A549 (cell line): Measurements from ENCODE around the gene BEAN1. TPM values are rescaled to one million over a fixed set of nuclear protein-coding genes. Genes with fewer than 3 reads are reported as not detected.

ENCODE experiments used
- ATAC-seq, 2 experiments: fragments of 200-7000 bp in 1 of 2; fragments of >200 bp in 1 of 2; cut with Nextera tagmentation in 1 of 2; cut with Tn5 transposase in 1 of 2; 3 replicates each; pipeline versions ENCODE4 v1.8.0 to v1.9.1; 2018 to 2020; ENCODE audit warnings: mild to moderate bottlenecking in 1 of 2, moderate library complexity in 1 of 2
- CTCF ChIA-PET: fragments of 300-600 bp; sonication (Branson Sonifier 250); formaldehyde crosslinking; extraction: SDS; loops from one replicate; lab custom pipeline; 2021; ENCODE audit warnings: antibody characterized with exemption, inconsistent platforms; lab: Yijun Ruan, JAX
- POLR2A ChIA-PET: fragments of 350-600 bp; formaldehyde crosslinking; extraction: SDS; loops from one replicate; lab custom pipeline; 2021; ENCODE audit warnings: antibody characterized with exemption, inconsistent platforms; lab: Yijun Ruan, JAX
- DNase-seq, 2 experiments: peaks; one replicate each; pipeline versions ENCODE4 v3.0.0 to v3.0.0-alpha.2; 2011 to 2016; ENCODE audit warnings: low read depth in 1 of 2, low spot score in 1 of 2
- FAIRE-seq: peaks from 2 replicates; lab custom pipeline; 2011; peaks lifted over from hg19 to GRCh38; lab: Jason Lieb, UNC
- H3K27ac ChIP-seq, 2 experiments: fragments of >200 bp; sonication (Bioruptor Twin); formaldehyde crosslinking; 3 replicates each; pipeline ENCODE4 v1.5.1; 2016 to 2017
- H3K4me1 ChIP-seq: fragments of >200 bp; sonication (Bioruptor Twin); formaldehyde crosslinking; 3 replicates; pipeline ENCODE4 v1.6.1; 2016
- H3K4me2 ChIP-seq: fragments of >200 bp; sonication (Bioruptor Twin); formaldehyde crosslinking; 3 replicates; pipeline ENCODE4 v1.6.1; 2016
- H3K4me3 ChIP-seq: fragments of >200 bp; sonication (Bioruptor Twin); formaldehyde crosslinking; 3 replicates; pipeline ENCODE4 v1.5.1; 2016
- H3K9me3 ChIP-seq: fragments of >200 bp; sonication (Bioruptor Twin); formaldehyde crosslinking; 3 replicates; pipeline ENCODE4 v1.6.1; 2016
- CBX8 ChIP-seq: fragments of 200-600 bp; sonication (generic); IDR thresholded peaks from 2 replicates; pipeline ENCODE4 v1.6.1; 2016
- CEBPB ChIP-seq, 2 experiments: fragments of >200 bp in 1 of 2; sonication (Bioruptor Twin) in 1 of 2; formaldehyde crosslinking in 1 of 2; IDR thresholded peaks; 2 replicates each; pipeline ENCODE4 v1.6.1; 2012 to 2016
- CHD2 ChIP-seq: fragments of 150-350 bp; IDR thresholded peaks from 2 replicates; pipeline ENCODE4 v1.6.1; 2014; ENCODE audit warnings: low read length; ENCODE audit not compliant: partially characterized antibody
- EHF ChIP-seq: fragments of 250-450 bp; sonication (Bioruptor Pico); IDR thresholded peaks from 2 replicates; pipeline ENCODE4 v1.5.0; 2020; ENCODE audit warnings: mild to moderate bottlenecking
- ESRRA ChIP-seq: fragments of 150-350 bp; IDR thresholded peaks from 2 replicates; pipeline ENCODE4 v1.6.1; 2014; ENCODE audit warnings: mild to moderate bottlenecking, low read length, borderline replicate concordance
- FOXS1 ChIP-seq: fragments of 250-450 bp; sonication (Bioruptor Pico); IDR thresholded peaks from 2 replicates; pipeline ENCODE4 v1.5.0; 2020; ENCODE audit warnings: mild to moderate bottlenecking, moderate library complexity
- HDAC2 ChIP-seq: fragments of 200-600 bp; sonication (generic); IDR thresholded peaks from 2 replicates; pipeline ENCODE4 v1.6.1; 2016
- HES2 ChIP-seq: fragments of >200 bp; sonication (Bioruptor Twin); formaldehyde crosslinking; IDR thresholded peaks from 2 replicates; pipeline ENCODE4 v1.6.1; 2016
- MAFK ChIP-seq: fragments of 450-650 bp; IDR thresholded peaks from 2 replicates; pipeline ENCODE4 v1.6.1; 2014; ENCODE audit not compliant: partially characterized antibody
- MAZ ChIP-seq: fragments of 150-350 bp; IDR thresholded peaks from 2 replicates; pipeline ENCODE4 v1.6.1; 2014; ENCODE audit warnings: antibody characterized with exemption, low read depth, low read length, borderline replicate concordance
- MYC ChIP-seq: IDR thresholded peaks from 2 replicates; pipeline ENCODE4 v1.6.1; 2012; ENCODE audit warnings: mild to moderate bottlenecking, inconsistent platforms, low read length, improper control_type of control experiment, borderline replicate concordance
- PBX3 ChIP-seq: IDR thresholded peaks from 2 replicates; pipeline ENCODE4 v1.6.1; 2012
- PHF8 ChIP-seq: fragments of 200-600 bp; sonication (generic); IDR thresholded peaks from 2 replicates; pipeline ENCODE4 v1.6.1; 2016; ENCODE audit warnings: low read depth, mild to moderate bottlenecking, antibody characterized with exemption, moderate library complexity, borderline replicate concordance
- POLR2A ChIP-seq: IDR thresholded peaks from 2 replicates; pipeline ENCODE4 v1.6.1; 2012; ENCODE audit warnings: mild to moderate bottlenecking, low read length
- RARB ChIP-seq: fragments of 250-450 bp; sonication (Bioruptor Pico); IDR thresholded peaks from 2 replicates; pipeline ENCODE4 v1.8.0; 2021; ENCODE audit warnings: mild to moderate bottlenecking, moderate library complexity
- RFX5 ChIP-seq: fragments of 450-650 bp; IDR thresholded peaks from 2 replicates; pipeline ENCODE4 v1.7.1; 2014; ENCODE audit warnings: antibody characterized with exemption, mild to moderate bottlenecking, moderate library complexity
- RNF2 ChIP-seq: fragments of 200-600 bp; sonication (generic); IDR thresholded peaks from 2 replicates; pipeline ENCODE4 v1.6.1; 2016; ENCODE audit warnings: low read depth, mild to moderate bottlenecking, antibody characterized with exemption, moderate library complexity, borderline replicate concordance
- SREBF2 ChIP-seq: fragments of 450-650 bp; IDR thresholded peaks from 2 replicates; pipeline ENCODE4 v1.6.1; 2014; ENCODE audit warnings: mild to moderate bottlenecking, moderate library complexity
- TP53 ChIP-seq: fragments of 250-450 bp; sonication (Bioruptor Pico); IDR thresholded peaks from 2 replicates; pipeline ENCODE4 v1.5.0; 2021; ENCODE audit warnings: mild to moderate bottlenecking, moderate library complexity
- WGBS: methylation state at CpG from one replicate; pipeline ENCODE4 v1.1.6; 2017; ENCODE audit errors: missing lambda C conversion rate; 5-methylcytosine and 5-hydroxymethylcytosine counted together
- polyA plus RNA-seq, 4 experiments: library from polyadenylated mRNA; depleted of rRNA in 3 of 4; stranded (reverse); fragments of >200 nt; fragmentation: RNase III in 1 of 4; extraction: RNeasy Plus Mini Kit Qiagen cat#74134 plus additional on column Dnase treatment in 1 of 4; gene quantifications; 2 replicates in 3 of 4; 3 replicates in 1 of 4; pipeline ENCODE4 v1.2.3, GENCODE V29; 2011 to 2017

The BEAN1 gene
- polyA plus RNA-seq, 2 of the 4 experiments (the other 2 are of a cell fraction) = 0.98 to 1.7 TPM

- CTCF ChIA-PET = interaction anchor here (1.0 to 1.5 kb wide), 5 partner anchors 8 to 117 kb away, joined by 3 to 4 read pairs (median 3); no protein-coding TSS in a partner anchor
- 85% methylated on average over 9 of the region's 9 CpGs for WGBS
- H3K4me2 ChIP-seq = no peak overlapping the region
- no peak for ATAC-seq
- POLR2A ChIA-PET = no interaction called here
- no peak for DNase-seq
- H3K27ac ChIP-seq = no peak overlapping the region
- H3K9me3 ChIP-seq = no peaks in the 10 kb centered on the region
- TF ChIP-seq CHD2 = no peak
- no peak for TF ChIP-seq CBX8
- no peak for TF ChIP-seq POLR2A
- no peak for TF ChIP-seq MYC
- no peak for TF ChIP-seq RNF2
- no peak for TF ChIP-seq FOXS1 (CRISPR knock-in tag)
- TF ChIP-seq EHF (CRISPR knock-in tag) = no peak
- TF ChIP-seq PHF8 = no peak
- TF ChIP-seq MAFK = no peak
- TF ChIP-seq MAZ = no peak
- TF ChIP-seq HES2 = no peak
- TF ChIP-seq RFX5 = no peak
- no peak for TF ChIP-seq TP53 (CRISPR knock-in tag)
- no peak for TF ChIP-seq RARB
- no peak overlapping the region for H3K4me3 ChIP-seq
- no peak for FAIRE-seq
- H3K4me1 ChIP-seq = 0 out of 3 replicates have a peak, but pooled peaks cover 5% of the 10 kb centered on the region
Measured at GRCh38 chr16:66523861-66524354, 96.8 kb downstream of the BEAN1 start.

GRCh38 chr16:66524601-66525164, 97.6 kb downstream of the BEAN1 start:
- DNase-seq = no peak
- no peak for TF ChIP-seq ESRRA
- no peak for TF ChIP-seq POLR2A
- TF ChIP-seq SREBF2 = no peak
- TF ChIP-seq HES2 = no peak
- TF ChIP-seq, all 56 proteins: peak for 0
- Histone ChIP-seq H3K4me1 (0 out of 3 replicates have a peak, but pooled peaks cover 5% of the 10 kb centered on the region), H3K4me3 (no peak overlapping the region), H3K9me3 (no peaks in the 10 kb centered on the region), H3K27ac (no peak overlapping the region), H3K4me2 (no peak overlapping the region)
- ChIA-PET CTCF (interaction anchor here (1.0 to 1.5 kb wide), 6 partner anchors 9 to 118 kb away, joined by 3 to 4 read pairs (median 4); no protein-coding TSS in a partner anchor), POLR2A (no interaction called here)
- FAIRE-seq (no peak), ATAC-seq (no peak)
- 77% methylated on average over 6 of the region's 6 CpGs for WGBS

GRCh38 chr16:66525396-66526180, 98.5 kb downstream of the BEAN1 start:
- Histone ChIP-seq H3K4me1 (0 out of 3 replicates have a peak, but pooled peaks cover 5% of the 10 kb centered on the region), H3K4me2 (no peak overlapping the region), H3K27ac (no peak overlapping the region), H3K4me3 (no peak overlapping the region), H3K9me3 (no peaks in the 10 kb centered on the region)
- no peak for ATAC-seq
- DNase-seq = no peak
- POLR2A ChIA-PET = no interaction called here
- WGBS = 91% methylated on average over 9 of the region's 9 CpGs
- TF ChIP-seq PBX3 (no peak), HDAC2 (no peak), CEBPB (IDR thresholded peaks at IDR 0.05) (no peak), MAFK (no peak)
- no peak for FAIRE-seq
- CTCF ChIA-PET = interaction anchor here (1.0 to 1.5 kb wide), 4 partner anchors 8 to 44 kb away, joined by 3 to 4 read pairs (median 4); no protein-coding TSS in a partner anchor
